Neuronal stem cell (in vitro differentiated cells): ENCODE results near the gene ACY1.
A peak's percentile ranks its signal among the peaks of the same experiment; 100 is the strongest.

Source experiments
- DNase-seq: peaks from one replicate; pipeline ENCODE4 v3.0.0-alpha.2; 2013; ENCODE audit warnings: low spot score
- H2AFZ ChIP-seq: one replicate; pipeline ENCODE4 v1.6.1; 2013; ENCODE audit warnings: mild to moderate bottlenecking, low read length, inconsistent platforms
- H2AK5ac ChIP-seq: 2 replicates; pipeline ENCODE4 v1.6.1; 2013; ENCODE audit warnings: low read depth, mild to moderate bottlenecking, inconsistent platforms, low read length, moderate library complexity, mixed read lengths
- H2BK120ac ChIP-seq: 2 replicates; pipeline ENCODE4 v1.6.1; 2013; ENCODE audit warnings: low read depth, mild to moderate bottlenecking, inconsistent platforms, low read length, moderate library complexity, mixed read lengths
- H2BK12ac ChIP-seq: one replicate; pipeline ENCODE4 v1.6.1; 2013; ENCODE audit warnings: low read length, inconsistent platforms
- H2BK15ac ChIP-seq: 2 replicates; pipeline ENCODE4 v1.6.1; 2013; ENCODE audit warnings: mild to moderate bottlenecking, low read length, inconsistent platforms, mixed read lengths
- H2BK5ac ChIP-seq: one replicate; pipeline ENCODE4 v1.6.1; 2013; ENCODE audit warnings: inconsistent platforms, mild to moderate bottlenecking, low read length, moderate library complexity
- H3K14ac ChIP-seq: one replicate; pipeline ENCODE4 v1.6.1; 2013; ENCODE audit warnings: low read length, inconsistent platforms
- H3K18ac ChIP-seq: 2 replicates; pipeline ENCODE4 v1.6.1; 2013; ENCODE audit warnings: low read length, inconsistent platforms
- H3K23ac ChIP-seq: 2 replicates; pipeline ENCODE4 v1.6.1; 2013; ENCODE audit warnings: low read depth, mild to moderate bottlenecking, mixed read lengths, low read length, inconsistent platforms; ENCODE audit not compliant: poor library complexity
- H3K27ac ChIP-seq: replicated peaks from 3 replicates; pipeline ENCODE4 v1.5.1; 2013; ENCODE audit warnings: low read length, inconsistent platforms
- H3K27me3 ChIP-seq, 3 experiments: 2 replicates each; pipeline ENCODE4 v1.6.1; 2013; ENCODE audit warnings: low read length in 3 of 3, mild to moderate bottlenecking in 2 of 3, inconsistent platforms in 1 of 3, low read depth in 1 of 3, mixed read lengths in 1 of 3, moderate library complexity in 1 of 3; ENCODE audit not compliant: control insufficient read depth in 3 of 3, insufficient read depth in 3 of 3
- H3K36me3 ChIP-seq, 2 donors: replicated peaks in 1 of 2; 2 replicates each; pipeline ENCODE4 v1.6.1; 2013; ENCODE audit warnings: low read length in 2 of 2; ENCODE audit not compliant: control insufficient read depth in 2 of 2, insufficient read depth in 2 of 2
- H3K4ac ChIP-seq: 2 replicates; pipeline ENCODE4 v1.6.1; 2013; ENCODE audit warnings: inconsistent platforms, mild to moderate bottlenecking, low read length, moderate library complexity
- H3K4me1 ChIP-seq, 2 donors: 1 replicate in 1 of 2; 2 replicates in 1 of 2; pipeline ENCODE4 v1.6.1; 2013; ENCODE audit warnings: low read length in 2 of 2, low read depth in 1 of 2; ENCODE audit not compliant: control insufficient read depth in 2 of 2, insufficient read depth in 1 of 2
- H3K4me2 ChIP-seq: one replicate; pipeline ENCODE4 v1.6.1; 2013; ENCODE audit warnings: mild to moderate bottlenecking, low read length, inconsistent platforms; ENCODE audit not compliant: insufficient read depth, poor library complexity, severe bottlenecking
- H3K4me3 ChIP-seq, 2 donors: 2 replicates each; pipeline ENCODE4 v1.5.1; 2013; ENCODE audit warnings: low read length in 2 of 2, mild to moderate bottlenecking in 2 of 2, inconsistent platforms in 1 of 2, moderate library complexity in 1 of 2
- H3K79me1 ChIP-seq: one replicate; pipeline ENCODE4 v1.6.1; 2013; ENCODE audit warnings: low read depth, mild to moderate bottlenecking, inconsistent platforms, low read length, moderate library complexity
- H3K9ac ChIP-seq: one replicate; pipeline ENCODE4 v1.6.1; 2013; ENCODE audit warnings: mild to moderate bottlenecking, low read depth, low read length, inconsistent platforms; ENCODE audit not compliant: poor library complexity
- H3K9me3 ChIP-seq, 2 donors: replicated peaks in 1 of 2; 2 replicates each; pipeline versions ENCODE3 to v1.6.1; 2013; ENCODE audit warnings: low read length in 2 of 2, mild to moderate bottlenecking in 2 of 2, inconsistent platforms in 1 of 2, low read depth in 1 of 2, mixed read lengths in 1 of 2, moderate library complexity in 1 of 2; ENCODE audit not compliant: control insufficient read depth in 2 of 2, insufficient read depth in 1 of 2
- H4K8ac ChIP-seq: one replicate; pipeline ENCODE4 v1.6.1; 2013; ENCODE audit warnings: low read depth, mild to moderate bottlenecking, inconsistent platforms, low read length, moderate library complexity
- H4K91ac ChIP-seq: one replicate; pipeline ENCODE4 v1.6.1; 2013; ENCODE audit warnings: low read length, low read depth, mild to moderate bottlenecking, inconsistent platforms; ENCODE audit not compliant: poor library complexity
- WGBS, 2 donors: extraction: QIAGEN DNeasy Blood & Tissue Kit; methylation state at CpG; one replicate each; pipeline ENCODE4 v1.1.7; 2013; ENCODE audit warnings: missing lambda C conversion rate in 2 of 2, mixed read lengths in 1 of 2; ENCODE audit not compliant: insufficient read length in 2 of 2, insufficient replicate concordance in 1 of 2; ENCODE audit errors: extremely low coverage in 2 of 2; 5-methylcytosine and 5-hydroxymethylcytosine counted together

The ACY1 gene

GRCh38 chr3:51967384-51968169 is 15.8 kb upstream of the ACY1 start, which contains the start of gene PCBP4:
Gene PCBP4 (minus strand): TSS chr3:51967454. CDS start chr3:51961240, 6,214 bp downstream.
- Histone ChIP-seq H3K27ac (peak within 1 kb of the TSS; percentile 98), H3K79me1 (peaks cover 6% of the 10 kb centered on the region), H4K8ac (peak within 1 kb of the TSS; percentile 70), H3K36me3 (peaks cover 0 to 3% of the 10 kb centered on the region in 2 donors), H3K9me3 (peaks cover 0 to 2% of the 10 kb centered on the region in 2 donors), H3K23ac (peak within 1 kb of the TSS; percentile 32), H3K9ac (peak within 1 kb of the TSS; percentile 97), H2AK5ac (peak within 1 kb of the TSS; percentile 96), H3K27me3 (no peaks in the 10 kb centered on the region), H2BK5ac (peak within 1 kb of the TSS; percentile 97), H2BK120ac (peak within 1 kb of the TSS; percentile 81), H3K4me2 (peak within 1 kb of the TSS; percentile 93), H3K18ac (peak within 1 kb of the TSS; percentile 100), H2BK12ac (peak within 1 kb of the TSS; percentile 98), H4K91ac (peak within 1 kb of the TSS; percentile 81), H3K4me1 (peaks cover 43 to 53% of the 10 kb centered on the region in 2 donors), H2BK15ac (peak within 1 kb of the TSS; percentile 93), H3K14ac (peak within 1 kb of the TSS; percentile 77), H3K4ac (peak within 1 kb of the TSS; percentile 97), H3K4me3 (peak within 1 kb of the TSS; percentile 60 to 92), H2AFZ (peak within 1 kb of the TSS; percentile 85)
- no peak for DNase-seq
- WGBS, 2 donors = no CpG with 5 or more reads among the region's 90 CpGs

- Histone ChIP-seq H3K14ac (peak overlapping the region; percentile 40), H3K36me3 (no peaks in the 10 kb centered on the region), H2BK120ac (peak overlapping the region; percentile 69), H3K27ac (peak overlapping the region; percentile 98), H4K8ac (peak overlapping the region; percentile 70), H2BK12ac (peak overlapping the region; percentile 93), H3K4me3 (peak overlapping the region; percentile 60 to 92), H3K9me3 (no peaks in the 10 kb centered on the region), H2AK5ac (peak overlapping the region; percentile 88), H2BK5ac (peak overlapping the region; percentile 97), H3K79me1 (peaks cover 6% of the 10 kb centered on the region), H3K23ac (peak overlapping the region; percentile 26), H3K9ac (peak overlapping the region; percentile 97), H2BK15ac (peak overlapping the region; percentile 93), H3K4ac (peak overlapping the region; percentile 97), H3K4me1 (peaks cover 43 to 47% of the 10 kb centered on the region in 2 donors), H2AFZ (peak overlapping the region; percentile 85), H4K91ac (peak overlapping the region; percentile 90), H3K18ac (peak overlapping the region; percentile 100), H3K4me2 (peak overlapping the region; percentile 93), H3K27me3 (no peaks in the 10 kb centered on the region)
- peak; percentile 79 for DNase-seq
- WGBS, 2 donors = no CpG with 5 or more reads among the region's 11 CpGs
Observed at GRCh38 chr3:51968170-51968775, 15.1 kb upstream of the ACY1 start.

- Histone ChIP-seq H3K27ac (peak overlapping the region; percentile 86), H3K4me1 (peaks cover 44 to 48% of the 10 kb centered on the region in 2 donors), H3K27me3 (no peaks in the 10 kb centered on the region), H2AK5ac (peak overlapping the region; percentile 77), H3K79me1 (peaks cover 6% of the 10 kb centered on the region), H3K36me3 (no peaks in the 10 kb centered on the region), H3K4me3 (peak overlapping the region; percentile 10 to 60), H3K4ac (no peak overlapping the region), H3K18ac (peak overlapping the region; percentile 73), H2BK12ac (peak overlapping the region; percentile 93), H3K9ac (peak overlapping the region; percentile 38), H2BK15ac (peak overlapping the region; percentile 13), H3K4me2 (peak overlapping the region; percentile 69), H2BK5ac (peak overlapping the region; percentile 97), H3K23ac (no peak overlapping the region), H4K8ac (no peak overlapping the region), H3K9me3 (no peaks in the 10 kb centered on the region), H4K91ac (peak overlapping the region; percentile 90), H3K14ac (peak overlapping the region; percentile 40), H2AFZ (no peak overlapping the region), H2BK120ac (peak overlapping the region; percentile 69)
- no peak for DNase-seq
- WGBS, 2 donors = no CpG with 5 or more reads among the region's 6 CpGs
Observed at GRCh38 chr3:51968883-51969678, 14.3 kb upstream of the ACY1 start.
